OCI-LY7 (cell line): ENCODE results near the gene ATAD3C. TPM values are rescaled to one million over a fixed set of nuclear protein-coding genes. Genes with fewer than 3 reads are reported as not detected.
A peak's percentile ranks its signal among the peaks of the same experiment; 100 is the strongest.

Experiments
- BruUV-seq: library from RNA; stranded (reverse); fragments of 400-500 nt; replicated peaks from 2 replicates; lab custom pipeline; 2021; lab: Mats Ljungman, UMichigan
- CTCF ChIA-PET: fragments of 300-600 bp; sonication (Branson Sonifier 250); formaldehyde crosslinking; loops from one replicate; lab custom pipeline; 2022; ENCODE audit warnings: antibody characterized with exemption; ENCODE audit not compliant: unreplicated experiment; lab: Charles Lee
- POLR2A ChIA-PET: fragments of 300-600 bp; sonication (Branson Sonifier 250); formaldehyde crosslinking; loops from one replicate; lab custom pipeline; 2022; ENCODE audit warnings: antibody characterized with exemption; lab: Charles Lee
- DNase-seq: peaks from one replicate; pipeline ENCODE4 v3.0.0-alpha.2; 2015; ENCODE audit warnings: low spot score
- H2AFZ ChIP-seq: fragments of 200-600 bp; sonication (generic), shearing (Covaris generic); 2 replicates; pipeline ENCODE4 v1.6.1; 2014; ENCODE audit warnings: mild to moderate bottlenecking, antibody characterized with exemption, low read length, moderate library complexity
- H3K27ac ChIP-seq: fragments of 200-600 bp; sonication (generic); 2 replicates; pipeline ENCODE4 v1.5.1; 2014; ENCODE audit warnings: mixed run types, low read depth, mild to moderate bottlenecking, moderate library complexity, low read length, inconsistent platforms; ENCODE audit not compliant: poor library complexity, severe bottlenecking
- H3K36me3 ChIP-seq: fragments of 200-600 bp; sonication (generic); 2 replicates; pipeline ENCODE4 v1.6.1; 2014; ENCODE audit warnings: mild to moderate bottlenecking, antibody characterized with exemption, low read length, moderate library complexity, mixed read lengths; ENCODE audit not compliant: insufficient read depth
- H3K4me1 ChIP-seq: fragments of 200-600 bp; sonication (generic); 2 replicates; pipeline ENCODE4 v1.5.1; 2014; ENCODE audit warnings: mild to moderate bottlenecking, low read length; ENCODE audit not compliant: insufficient read depth, poor library complexity, severe bottlenecking
- H3K4me2 ChIP-seq: fragments of 200-600 bp; sonication (generic); 2 replicates; pipeline ENCODE4 v1.6.1; 2014; ENCODE audit warnings: mild to moderate bottlenecking, low read length
- H3K4me3 ChIP-seq: fragments of 200-600 bp; sonication (generic); 2 replicates; pipeline ENCODE4 v1.5.1; 2014; ENCODE audit warnings: mild to moderate bottlenecking, low read depth, low read length; ENCODE audit not compliant: poor library complexity, severe bottlenecking
- H3K79me2 ChIP-seq: fragments of 200-600 bp; sonication (generic); 2 replicates; pipeline ENCODE4 v1.6.1; 2016; ENCODE audit warnings: low read depth, mild to moderate bottlenecking, low read length, moderate library complexity, mixed read lengths; ENCODE audit not compliant: insufficient read depth
- H3K9me2 ChIP-seq: fragments of 200-600 bp; sonication (generic); 2 replicates; pipeline ENCODE4 v1.6.1; 2016; ENCODE audit warnings: mild to moderate bottlenecking, low read length, mixed read lengths; ENCODE audit not compliant: insufficient read depth
- H3K9me3 ChIP-seq: fragments of 200-600 bp; sonication (generic); 2 replicates; pipeline ENCODE4 v1.6.1; 2014; ENCODE audit warnings: mild to moderate bottlenecking, mixed run types, low read length, mixed read lengths
- H4K20me1 ChIP-seq: fragments of 200-600 bp; sonication (generic); 2 replicates; pipeline ENCODE4 v1.6.1; 2014; ENCODE audit warnings: mild to moderate bottlenecking, antibody characterized with exemption, low read length, moderate library complexity, mixed read lengths; ENCODE audit not compliant: insufficient read depth
- EZH2phosphoT487 ChIP-seq: fragments of 200-600 bp; sonication (generic); IDR thresholded peaks from 2 replicates; pipeline ENCODE4 v1.6.1; 2018; ENCODE audit warnings: low read depth, borderline replicate concordance, mild to moderate bottlenecking, mixed run types, antibody characterized with exemption, low read length, moderate library complexity, mixed read lengths
- intact Hi-C: fragments of 100-400 bp; cut with micrococcal nuclease; formaldehyde crosslinking; loops from one replicate; pipeline ENCODE4 v1.10.0; 2022; ENCODE audit not compliant: unreplicated experiment
- total RNA-seq, 2 experiments: library from RNA; depleted of rRNA in 1 of 2; stranded (reverse); fragments of >200 nt in 1 of 2; shearing (Covaris generic) in 1 of 2; gene quantifications; 2 replicates each; pipeline ENCODE4 v1.2.3, GENCODE V29; 2014 to 2022
- TF ChIP-seq, protein P1 (sequence below): fragments of 200-600 bp; sonication (generic); conservative IDR thresholded peaks from 2 replicates; pipeline ENCODE4 v1.5.1; 2014; ENCODE audit warnings: mild to moderate bottlenecking, antibody characterized with exemption, low read length, moderate library complexity, mixed read lengths

The ATAD3C gene
- total RNA-seq, 2 experiments from 2014 or later = 1.6 to 3.0 TPM

GRCh38 chr1:1440262-1441001 lies 9.1 kb upstream of the ATAD3C start:
- intact Hi-C loops = loop anchor here (5.0 kb wide), 1 partner anchor 62 kb away; no protein-coding TSS in a partner anchor
- CTCF ChIA-PET = no interaction called here
- no TSS peak for BruUV-seq

GRCh38 chr1:1441002-1441888 lies 8.2 kb upstream of the ATAD3C start:
- Histone ChIP-seq H2AFZ (no peak overlapping the region), H3K4me2 (no peak overlapping the region), H3K27ac (no peak overlapping the region), H3K4me1 (no peaks in the 10 kb centered on the region), H4K20me1 (no peaks in the 10 kb centered on the region), H3K9me2 (no peaks in the 10 kb centered on the region), H3K4me3 (no peak overlapping the region), H3K79me2 (no peaks in the 10 kb centered on the region), H3K36me3 (no peaks in the 10 kb centered on the region), H3K9me3 (no peaks in the 10 kb centered on the region)
- POLR2A ChIA-PET = no interaction called here
- no TSS peak for BruUV-seq
- intact Hi-C loops = loop anchor here (5.0 kb wide), 1 partner anchor 61 kb away; no protein-coding TSS in a partner anchor
- CTCF ChIA-PET = no interaction called here
- DNase-seq = peak; percentile 52
- TF ChIP-seq, protein P1, sequence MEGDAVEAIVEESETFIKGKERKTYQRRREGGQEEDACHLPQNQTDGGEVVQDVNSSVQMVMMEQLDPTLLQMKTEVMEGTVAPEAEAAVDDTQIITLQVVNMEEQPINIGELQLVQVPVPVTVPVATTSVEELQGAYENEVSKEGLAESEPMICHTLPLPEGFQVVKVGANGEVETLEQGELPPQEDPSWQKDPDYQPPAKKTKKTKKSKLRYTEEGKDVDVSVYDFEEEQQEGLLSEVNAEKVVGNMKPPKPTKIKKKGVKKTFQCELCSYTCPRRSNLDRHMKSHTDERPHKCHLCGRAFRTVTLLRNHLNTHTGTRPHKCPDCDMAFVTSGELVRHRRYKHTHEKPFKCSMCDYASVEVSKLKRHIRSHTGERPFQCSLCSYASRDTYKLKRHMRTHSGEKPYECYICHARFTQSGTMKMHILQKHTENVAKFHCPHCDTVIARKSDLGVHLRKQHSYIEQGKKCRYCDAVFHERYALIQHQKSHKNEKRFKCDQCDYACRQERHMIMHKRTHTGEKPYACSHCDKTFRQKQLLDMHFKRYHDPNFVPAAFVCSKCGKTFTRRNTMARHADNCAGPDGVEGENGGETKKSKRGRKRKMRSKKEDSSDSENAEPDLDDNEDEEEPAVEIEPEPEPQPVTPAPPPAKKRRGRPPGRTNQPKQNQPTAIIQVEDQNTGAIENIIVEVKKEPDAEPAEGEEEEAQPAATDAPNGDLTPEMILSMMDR = peak; percentile 82
- TF ChIP-seq EZH2phosphoT487 = no peak

More at GRCh38 chr1:1440262-1441001, 9.1 kb upstream of the ATAD3C start:
- Histone ChIP-seq H3K36me3 (no peaks in the 10 kb centered on the region), H3K4me3 (no peak overlapping the region), H2AFZ (no peak overlapping the region), H3K9me2 (no peaks in the 10 kb centered on the region), H3K4me1 (no peaks in the 10 kb centered on the region), H3K27ac (no peak overlapping the region), H3K9me3 (no peaks in the 10 kb centered on the region), H4K20me1 (no peaks in the 10 kb centered on the region), H3K4me2 (no peak overlapping the region), H3K79me2 (no peaks in the 10 kb centered on the region)
- DNase-seq = no peak
- POLR2A ChIA-PET = no interaction called here
- TF ChIP-seq EZH2phosphoT487 = no peak
- TF ChIP-seq, protein P1 = no peak
